Measurements from ENCODE around the gene SPNS1. TPM values are rescaled to one million over a fixed set of nuclear protein-coding genes. Genes with fewer than 3 reads are reported as not detected.

The SPNS1 gene
- total RNA-seq, 4 donors from 2014 or later, result 12.7 to 26.0 (median 23.4) TPM

DNA sequence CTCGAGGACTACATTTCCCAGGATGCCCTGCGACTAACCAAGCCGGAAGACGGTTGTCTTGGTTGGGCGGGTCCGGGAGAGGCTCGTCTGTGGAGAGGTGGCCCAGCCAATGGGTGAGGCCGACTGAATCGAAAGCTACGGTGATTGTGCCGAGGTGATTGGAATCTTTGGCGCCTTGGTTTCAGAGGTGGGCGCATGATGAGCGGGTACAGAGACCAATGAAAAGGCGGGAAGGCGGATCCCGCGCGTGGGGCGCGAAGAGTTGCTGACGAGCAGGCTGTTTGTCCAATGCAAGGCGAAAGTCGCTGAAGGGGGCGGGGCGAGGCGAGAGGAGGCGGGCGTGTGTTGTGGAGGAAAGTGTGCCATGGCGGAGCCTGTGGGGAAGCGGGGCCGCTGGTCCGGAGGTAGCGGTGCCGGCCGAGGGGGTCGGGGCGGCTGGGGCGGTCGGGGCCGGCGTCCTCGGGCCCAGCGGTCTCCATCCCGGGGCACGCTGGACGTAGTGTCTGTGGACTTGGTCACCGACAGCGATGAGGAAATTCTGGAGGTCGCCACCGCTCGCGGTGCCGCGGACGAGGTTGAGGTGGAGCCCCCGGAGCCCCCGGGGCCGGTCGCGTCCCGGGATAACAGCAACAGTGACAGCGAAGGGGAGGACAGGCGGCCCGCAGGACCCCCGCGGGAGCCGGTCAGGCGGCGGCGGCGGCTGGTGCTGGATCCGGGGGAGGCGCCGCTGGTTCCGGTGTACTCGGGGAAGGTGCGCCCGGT, 23.7 kb upstream of the SPNS1 start, which contains the start of gene NFATC2IP:
NFATC2IP (plus strand) TSS at position 290 of the 762 bp plus-strand sequence; CDS start at position 365, 75 bp downstream.
- in situ Hi-C loops (cut with MboI; ENCODE audit: low sequenced_read_pairs in 4 of 4) (no loop called here), intact Hi-C loops (cut with DNase I; ENCODE audit: low total_unique reads) (loop anchor here (1.0 to 5.0 kb wide), 6 partner anchors 23 to 129 kb away; partner anchors contain the start of genes ATXN2L, RABEP2, SH2B1 and SPNS1)
- peak; percentile 100 for DNase-seq
- ATAC-seq, result peak; percentile 99
- peak within 1 kb of the TSS; percentile 74 to 88 (median 87) for H3K27ac ChIP-seq
- peak within 1 kb of the TSS; percentile 72 to 98 (median 76) for H3K4me3 ChIP-seq
- H3K27me3 ChIP-seq, result no peaks in the 10 kb centered on the region
- TF ChIP-seq, protein P1, sequence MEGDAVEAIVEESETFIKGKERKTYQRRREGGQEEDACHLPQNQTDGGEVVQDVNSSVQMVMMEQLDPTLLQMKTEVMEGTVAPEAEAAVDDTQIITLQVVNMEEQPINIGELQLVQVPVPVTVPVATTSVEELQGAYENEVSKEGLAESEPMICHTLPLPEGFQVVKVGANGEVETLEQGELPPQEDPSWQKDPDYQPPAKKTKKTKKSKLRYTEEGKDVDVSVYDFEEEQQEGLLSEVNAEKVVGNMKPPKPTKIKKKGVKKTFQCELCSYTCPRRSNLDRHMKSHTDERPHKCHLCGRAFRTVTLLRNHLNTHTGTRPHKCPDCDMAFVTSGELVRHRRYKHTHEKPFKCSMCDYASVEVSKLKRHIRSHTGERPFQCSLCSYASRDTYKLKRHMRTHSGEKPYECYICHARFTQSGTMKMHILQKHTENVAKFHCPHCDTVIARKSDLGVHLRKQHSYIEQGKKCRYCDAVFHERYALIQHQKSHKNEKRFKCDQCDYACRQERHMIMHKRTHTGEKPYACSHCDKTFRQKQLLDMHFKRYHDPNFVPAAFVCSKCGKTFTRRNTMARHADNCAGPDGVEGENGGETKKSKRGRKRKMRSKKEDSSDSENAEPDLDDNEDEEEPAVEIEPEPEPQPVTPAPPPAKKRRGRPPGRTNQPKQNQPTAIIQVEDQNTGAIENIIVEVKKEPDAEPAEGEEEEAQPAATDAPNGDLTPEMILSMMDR (IDR thresholded peaks at IDR 0.05 in 4 of 5, conservative IDR thresholded peaks at IDR 0.05 in 1 of 5), result no peak
- peak in 1 of 2 donors; percentile 26 for TF ChIP-seq POLR2A (IDR thresholded peaks at IDR 0.05)
- H3K36me3 ChIP-seq, result peaks cover 0 to 37% of the 10 kb centered on the region in 2 donors
- H3K4me1 ChIP-seq, result peaks cover 9 to 10% of the 10 kb centered on the region in 2 donors
- H3K9me3 ChIP-seq, result no peaks in the 10 kb centered on the region

DNA sequence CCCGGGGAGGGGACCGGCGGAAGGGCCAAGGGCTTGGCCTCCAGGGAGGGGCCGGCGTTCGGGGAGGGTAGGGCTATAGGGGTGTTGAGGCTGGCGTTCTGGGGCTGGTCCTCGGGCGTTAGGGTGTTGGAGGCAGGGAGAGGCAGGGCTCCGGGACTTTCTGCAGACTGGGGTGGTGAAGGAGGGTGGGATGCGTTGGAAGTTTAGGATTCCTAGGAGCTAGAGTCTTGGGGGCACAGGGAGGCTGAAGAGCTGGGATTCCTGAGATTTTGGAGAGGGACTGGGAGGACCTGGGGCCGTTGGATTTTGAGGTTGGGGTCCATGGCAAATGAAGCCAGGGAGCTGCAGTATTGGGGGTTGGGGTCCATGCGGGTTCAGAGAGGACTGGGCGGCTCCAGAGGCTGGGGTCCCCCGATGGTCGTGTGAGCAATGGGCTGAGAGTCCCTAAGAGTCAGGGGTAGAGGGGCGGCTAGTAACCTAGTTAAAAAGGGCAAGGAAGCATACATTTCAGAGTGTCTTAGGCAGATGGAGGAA, 23.1 kb upstream of the SPNS1 start:
- Histone ChIP-seq H3K27ac (peak overlapping the region; percentile 74 to 88 (median 87)), H3K4me1 (peaks cover 9% of the 10 kb centered on the region in 2 donors), H3K27me3 (no peaks in the 10 kb centered on the region), H3K4me3 (peak overlapping the region; percentile 72 to 98 (median 76)), H3K36me3 (peaks cover 0 to 44% of the 10 kb centered on the region in 2 donors), H3K9me3 (no peaks in the 10 kb centered on the region)
- DNase-seq, result no peak
- no peak for ATAC-seq
- intact Hi-C loops (cut with DNase I; ENCODE audit: low total_unique reads) (loop anchor here (5.0 kb wide), 1 partner anchor 89 kb away; the partner anchor contains the start of gene SH2B1), in situ Hi-C loops (cut with MboI; ENCODE audit: low sequenced_read_pairs in 4 of 4) (no loop called here)
- TF ChIP-seq, protein P1 (IDR thresholded peaks at IDR 0.05 in 4 of 5, conservative IDR thresholded peaks at IDR 0.05 in 1 of 5), result no peak
- TF ChIP-seq POLR2A (IDR thresholded peaks at IDR 0.05), result no peak

DNA sequence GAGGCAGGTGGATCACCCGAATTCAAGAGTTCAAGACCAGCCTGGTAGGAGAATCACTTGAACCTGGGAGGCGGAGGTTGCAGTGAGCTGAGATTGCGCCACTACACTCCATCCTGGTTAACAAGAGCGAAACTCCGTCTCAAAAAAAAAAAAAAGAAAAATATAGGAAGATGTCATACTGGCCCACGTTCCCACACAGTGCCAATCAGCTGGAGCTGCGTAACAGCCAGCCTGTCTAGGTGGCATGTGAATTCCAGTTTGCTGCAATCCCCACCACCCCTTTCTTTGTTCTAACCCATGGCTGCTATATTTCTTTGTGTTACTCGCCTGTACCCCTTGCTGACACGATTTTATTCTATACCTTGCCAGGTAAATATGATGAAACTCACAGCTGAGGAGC, 16.4 kb upstream of the SPNS1 start:
- Histone ChIP-seq H3K27ac (no peak overlapping the region), H3K9me3 (no peaks in the 10 kb centered on the region), H3K36me3 (peaks cover 0 to 77% of the 10 kb centered on the region in 2 donors), H3K4me3 (no peak overlapping the region), H3K27me3 (no peaks in the 10 kb centered on the region), H3K4me1 (no peaks in the 10 kb centered on the region)
- intact Hi-C loops (cut with DNase I; ENCODE audit: low total_unique reads), result no loop called here
- ATAC-seq, result no peak
- in situ Hi-C loops (cut with MboI; ENCODE audit: low sequenced_read_pairs in 4 of 4), result no loop called here
- TF ChIP-seq POLR2A (IDR thresholded peaks at IDR 0.05), result no peak
- TF ChIP-seq, protein P1 (IDR thresholded peaks at IDR 0.05 in 4 of 5, conservative IDR thresholded peaks at IDR 0.05 in 1 of 5), result no peak
- DNase-seq, result no peak

DNA sequence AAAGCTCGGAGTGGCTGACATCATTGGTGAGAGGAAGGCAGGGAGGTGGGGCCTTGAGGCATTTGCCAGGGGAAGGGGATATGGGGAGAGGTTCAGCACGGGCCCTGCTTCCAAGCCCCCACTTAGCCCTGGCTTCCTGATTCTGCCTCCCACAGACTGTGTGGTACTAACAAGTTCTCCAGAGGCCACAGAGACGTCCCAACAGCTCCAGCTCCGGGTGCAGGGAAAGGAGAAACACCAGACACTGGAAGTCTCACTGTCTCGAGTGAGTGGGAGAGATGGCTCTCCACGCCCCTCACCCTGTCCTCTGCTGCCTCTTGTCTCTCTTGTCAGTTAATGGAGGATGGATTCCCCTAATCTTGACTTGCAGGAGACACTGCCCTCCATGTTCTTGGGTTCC, 15.7 kb upstream of the SPNS1 start:
- in situ Hi-C loops (cut with MboI; ENCODE audit: low sequenced_read_pairs in 4 of 4), result no loop called here
- Histone ChIP-seq H3K36me3 (peaks cover 0 to 77% of the 10 kb centered on the region in 2 donors), H3K4me1 (no peaks in the 10 kb centered on the region), H3K9me3 (no peaks in the 10 kb centered on the region), H3K27me3 (no peaks in the 10 kb centered on the region), H3K4me3 (no peak overlapping the region), H3K27ac (no peak overlapping the region)
- ATAC-seq (no peak), DNase-seq (no peak)
- intact Hi-C loops (cut with DNase I; ENCODE audit: low total_unique reads), result no loop called here
- TF ChIP-seq, protein P1 (IDR thresholded peaks at IDR 0.05 in 4 of 5, conservative IDR thresholded peaks at IDR 0.05 in 1 of 5), result no peak
- TF ChIP-seq POLR2A (IDR thresholded peaks at IDR 0.05), result no peak
